H1 (cell line): ENCODE measurements around the gene ACO1.

ENCODE experiments used
- CHD2 ChIP-seq: IDR thresholded peaks from 2 replicates; pipeline ENCODE4 v1.6.1; 2012; ENCODE audit warnings: low read length, improper control_type of control experiment
- CREB1 ChIP-seq: IDR thresholded peaks from 2 replicates; pipeline ENCODE4 v1.6.1; 2012; ENCODE audit warnings: inconsistent platforms
- EZH2 ChIP-seq: fragments of 200-600 bp; sonication (generic); IDR thresholded peaks from 2 replicates; pipeline ENCODE4 v1.7.1; 2012; ENCODE audit warnings: low read depth, mild to moderate bottlenecking, moderate library complexity, low read length, inconsistent platforms; ENCODE audit not compliant: severe bottlenecking
- POLR2A ChIP-seq, 2 experiments: IDR thresholded peaks; 1 replicate in 1 of 2; 2 replicates in 1 of 2; pipeline ENCODE4 v1.6.1; 2011; ENCODE audit warnings: low read depth in 2 of 2, low read length in 2 of 2, mild to moderate bottlenecking in 2 of 2; ENCODE audit errors: control extremely low read depth in 1 of 2
- POLR2AphosphoS5 ChIP-seq: IDR thresholded peaks from 2 replicates; pipeline ENCODE4 v1.6.1; 2011; ENCODE audit warnings: low read depth, low read length
- RAD21 ChIP-seq, 2 experiments: IDR thresholded peaks in 1 of 2; conservative IDR thresholded peaks in 1 of 2; 2 replicates each; pipeline ENCODE4 v1.6.1; 2011; ENCODE audit warnings: low read depth in 2 of 2, low read length in 2 of 2, improper control_type of control experiment in 1 of 2, inconsistent platforms in 1 of 2, mild to moderate bottlenecking in 1 of 2, moderate library complexity in 1 of 2
- RNF2 ChIP-seq: fragments of 200-900, 300-1000 bp; sonication (generic); IDR thresholded peaks from 2 replicates; pipeline ENCODE4 v1.7.1; 2016; ENCODE audit warnings: borderline replicate concordance, low read depth, mild to moderate bottlenecking, antibody characterized with exemption, low read length; ENCODE audit not compliant: poor library complexity, severe bottlenecking; ENCODE audit errors: missing control alignments
- SIRT6 ChIP-seq: IDR thresholded peaks from one replicate; pipeline ENCODE4 v1.7.1; 2012; ENCODE audit warnings: low read length, inconsistent platforms
- TF ChIP-seq, protein P1 (sequence below), 3 experiments: IDR thresholded peaks; 1 replicate in 2 of 3; 2 replicates in 1 of 3; pipeline versions ENCODE4 v1.5.1 to v1.6.1; 2011; ENCODE audit warnings: low read length in 3 of 3, mild to moderate bottlenecking in 3 of 3, inconsistent platforms in 2 of 3, low read depth in 1 of 3, moderate library complexity in 1 of 3; ENCODE audit not compliant: insufficient read depth in 1 of 3; ENCODE audit errors: control extremely low read depth in 1 of 3

DNA sequence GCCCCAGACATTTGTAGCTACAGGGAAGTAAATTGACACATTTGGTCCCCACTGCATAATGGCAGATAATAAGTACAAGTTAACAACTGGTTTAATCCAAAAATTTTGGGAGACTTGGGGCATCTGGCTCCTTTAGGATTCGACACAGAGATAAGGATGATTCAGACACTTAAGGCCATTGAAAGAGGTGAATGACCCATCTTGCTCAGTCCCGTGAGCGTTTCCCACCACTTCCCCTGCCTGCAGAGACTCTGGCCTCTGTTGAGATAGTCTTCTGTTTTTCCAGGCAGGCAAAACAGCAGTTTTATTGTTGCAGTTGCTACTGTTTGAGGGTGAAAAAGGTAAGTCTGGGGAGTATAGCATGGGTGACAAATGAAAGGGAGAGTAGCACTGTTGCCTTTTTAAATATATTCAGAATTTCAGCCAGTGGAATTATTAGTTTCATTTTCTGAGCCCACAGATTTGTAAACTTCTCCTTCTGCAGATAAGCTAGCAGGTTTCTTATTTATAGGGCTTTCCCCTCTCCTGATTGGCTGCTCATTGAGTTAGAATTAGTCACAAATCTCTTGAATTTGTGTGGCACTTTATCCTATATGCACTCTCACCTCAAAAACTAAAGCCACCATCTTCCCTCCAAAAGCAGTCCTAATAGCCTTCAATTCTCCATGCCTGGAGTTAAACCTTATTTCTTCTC is 19.3 kb downstream of the ACO1 start:
- TF ChIP-seq SIRT6 (no peak), CHD2 (no peak), EZH2 (no peak), RAD21 (IDR thresholded peaks at IDR 0.05 in 1 of 2, conservative IDR thresholded peaks at IDR 0.05 in 1 of 2; ENCODE audit: low read depth in 2 of 2, low read length in 2 of 2) (no peak), CREB1 (no peak), POLR2A (IDR thresholded peaks at IDR 0.05; ENCODE audit: control extremely low read depth in 1 of 2, low read depth in 2 of 2, low read length in 2 of 2) (no peak), RNF2 (no peak), POLR2AphosphoS5 (no peak)
- TF ChIP-seq, protein P1, sequence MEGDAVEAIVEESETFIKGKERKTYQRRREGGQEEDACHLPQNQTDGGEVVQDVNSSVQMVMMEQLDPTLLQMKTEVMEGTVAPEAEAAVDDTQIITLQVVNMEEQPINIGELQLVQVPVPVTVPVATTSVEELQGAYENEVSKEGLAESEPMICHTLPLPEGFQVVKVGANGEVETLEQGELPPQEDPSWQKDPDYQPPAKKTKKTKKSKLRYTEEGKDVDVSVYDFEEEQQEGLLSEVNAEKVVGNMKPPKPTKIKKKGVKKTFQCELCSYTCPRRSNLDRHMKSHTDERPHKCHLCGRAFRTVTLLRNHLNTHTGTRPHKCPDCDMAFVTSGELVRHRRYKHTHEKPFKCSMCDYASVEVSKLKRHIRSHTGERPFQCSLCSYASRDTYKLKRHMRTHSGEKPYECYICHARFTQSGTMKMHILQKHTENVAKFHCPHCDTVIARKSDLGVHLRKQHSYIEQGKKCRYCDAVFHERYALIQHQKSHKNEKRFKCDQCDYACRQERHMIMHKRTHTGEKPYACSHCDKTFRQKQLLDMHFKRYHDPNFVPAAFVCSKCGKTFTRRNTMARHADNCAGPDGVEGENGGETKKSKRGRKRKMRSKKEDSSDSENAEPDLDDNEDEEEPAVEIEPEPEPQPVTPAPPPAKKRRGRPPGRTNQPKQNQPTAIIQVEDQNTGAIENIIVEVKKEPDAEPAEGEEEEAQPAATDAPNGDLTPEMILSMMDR (IDR thresholded peaks at IDR 0.05; ENCODE audit: control extremely low read depth in 1 of 3, insufficient read depth in 1 of 3, low read depth in 1 of 3, low read length in 3 of 3), result no peak
